IMR-90 (cell line): Measurements from ENCODE around the gene UGGT2. TPM values are rescaled to one million over a fixed set of nuclear protein-coding genes. Genes with fewer than 3 reads are reported as not detected.

ENCODE experiments used
- ATAC-seq: fragments of 200-7000 bp; cut with Tn5 transposase; 2 replicates; pipeline ENCODE4 v1.9.1; 2020; ENCODE audit warnings: low read depth, mild to moderate bottlenecking, moderate library complexity
- Bru-seq: library from RNA; stranded (reverse); fragments of 400-500 nt; gene quantifications from one replicate; lab custom pipeline; 2021; lab: Mats Ljungman, UMichigan
- BruChase-seq, 2 experiments: library from RNA; stranded (reverse); fragments of 400-500 nt; gene quantifications; one replicate each; lab custom pipeline; 2021; lab: Mats Ljungman, UMichigan
- BruUV-seq: library from RNA; stranded (reverse); fragments of 400-500 nt; replicated peaks from 2 replicates; lab custom pipeline; 2021; lab: Mats Ljungman, UMichigan
- CTCF ChIA-PET: fragments of 300-600 bp; formaldehyde crosslinking; extraction: SDS; loops from one replicate; lab custom pipeline; 2021; ENCODE audit warnings: antibody characterized with exemption; lab: Yijun Ruan, JAX
- POLR2A ChIA-PET: fragments of 300-600 bp; sonication (Branson Sonifier 250); formaldehyde crosslinking; loops from one replicate; lab custom pipeline; 2022; ENCODE audit warnings: antibody characterized with exemption; ENCODE audit not compliant: unreplicated experiment; lab: Charles Lee
- DNase-seq: peaks from one replicate; pipeline ENCODE4 v3.0.0; 2013
- H2AFZ ChIP-seq: replicated peaks from 2 replicates; pipeline ENCODE3; 2013; ENCODE audit warnings: low read length, mild to moderate bottlenecking; ENCODE audit not compliant: poor library complexity
- H2AK5ac ChIP-seq: 2 replicates; pipeline ENCODE4 v1.6.1; 2013; ENCODE audit warnings: low read depth, low read length, inconsistent platforms
- H2AK9ac ChIP-seq: replicated peaks from 2 replicates; pipeline ENCODE3; 2013; ENCODE audit warnings: mild to moderate bottlenecking, low read depth, low read length, moderate library complexity; ENCODE audit not compliant: poor library complexity
- H2BK120ac ChIP-seq: 2 replicates; pipeline ENCODE4 v1.6.1; 2013; ENCODE audit warnings: low read depth, low read length, inconsistent platforms
- H2BK15ac ChIP-seq: 3 replicates; pipeline ENCODE4 v1.6.1; 2013; ENCODE audit warnings: low read depth, low read length, inconsistent platforms
- H2BK20ac ChIP-seq: 2 replicates; pipeline ENCODE4 v1.6.1; 2013; ENCODE audit warnings: low read depth, mild to moderate bottlenecking, inconsistent platforms, low read length, moderate library complexity
- H2BK5ac ChIP-seq: 2 replicates; pipeline ENCODE4 v1.6.1; 2013; ENCODE audit warnings: mild to moderate bottlenecking, low read depth, low read length, inconsistent platforms; ENCODE audit not compliant: poor library complexity, severe bottlenecking
- H3K14ac ChIP-seq: replicated peaks from 2 replicates; pipeline ENCODE4 v1.6.1; 2013; ENCODE audit warnings: low read depth, low read length, inconsistent platforms
- H3K18ac ChIP-seq: 2 replicates; pipeline ENCODE4 v1.6.1; 2013; ENCODE audit warnings: low read depth, low read length, control low read depth
- H3K23ac ChIP-seq: 2 replicates; pipeline ENCODE4 v1.6.1; 2013; ENCODE audit warnings: low read depth, low read length, inconsistent platforms
- H3K27ac ChIP-seq: 2 replicates; pipeline ENCODE4 v1.5.1; 2013; ENCODE audit warnings: mild to moderate bottlenecking, control low read depth, low read length; ENCODE audit not compliant: insufficient read depth
- H3K27me3 ChIP-seq: 2 replicates; pipeline ENCODE4 v1.6.1; 2013; ENCODE audit warnings: low read length; ENCODE audit not compliant: control insufficient read depth, insufficient read depth
- H3K36me3 ChIP-seq: 2 replicates; pipeline ENCODE4 v1.6.1; 2013; ENCODE audit warnings: low read length, mixed read lengths; ENCODE audit not compliant: control insufficient read depth, insufficient read depth
- H3K4ac ChIP-seq: 2 replicates; pipeline ENCODE4 v1.6.1; 2013; ENCODE audit warnings: low read depth, low read length, inconsistent platforms
- H3K4me1 ChIP-seq: 2 replicates; pipeline ENCODE4 v1.6.1; 2013; ENCODE audit warnings: low read length, mixed read lengths; ENCODE audit not compliant: control insufficient read depth, insufficient read depth
- H3K4me2 ChIP-seq: 2 replicates; pipeline ENCODE4 v1.6.1; 2013; ENCODE audit warnings: low read depth, mild to moderate bottlenecking, control low read depth, low read length, moderate library complexity
- H3K4me3 ChIP-seq: 2 replicates; pipeline ENCODE4 v1.5.1; 2013; ENCODE audit warnings: low read depth, mild to moderate bottlenecking, control low read depth, low read length, moderate library complexity; ENCODE audit not compliant: insufficient read depth
- H3K56ac ChIP-seq: 2 replicates; pipeline ENCODE4 v1.6.1; 2013; ENCODE audit warnings: low read length, inconsistent platforms; ENCODE audit not compliant: insufficient read depth; ENCODE audit errors: extremely low read depth
- H3K79me1 ChIP-seq, 2 experiments: 2 replicates each; pipeline ENCODE4 v1.6.1; 2013; ENCODE audit warnings: low read length in 2 of 2, inconsistent platforms in 1 of 2, low read depth in 1 of 2
- H3K9ac ChIP-seq: 2 replicates; pipeline ENCODE4 v1.6.1; 2013; ENCODE audit warnings: low read depth, low read length, control low read depth
- H3K9me1 ChIP-seq: 2 replicates; pipeline ENCODE4 v1.6.1; 2013; ENCODE audit warnings: low read length, inconsistent platforms; ENCODE audit not compliant: insufficient read depth
- H3K9me3 ChIP-seq: 2 replicates; pipeline ENCODE4 v1.6.1; 2013; ENCODE audit warnings: low read length; ENCODE audit not compliant: control insufficient read depth, insufficient read depth
- H4K20me1 ChIP-seq: 2 replicates; pipeline ENCODE4 v1.6.1; 2013; ENCODE audit warnings: low read length, inconsistent platforms; ENCODE audit not compliant: insufficient read depth
- H4K5ac ChIP-seq: 2 replicates; pipeline ENCODE4 v1.6.1; 2013; ENCODE audit warnings: mild to moderate bottlenecking, low read depth, low read length, control low read depth
- H4K8ac ChIP-seq, 2 experiments: 2 replicates each; pipeline ENCODE4 v1.6.1; 2013; ENCODE audit warnings: low read depth in 2 of 2, low read length in 2 of 2, control low read depth in 1 of 2, inconsistent platforms in 1 of 2
- H4K91ac ChIP-seq: 2 replicates; pipeline ENCODE4 v1.6.1; 2013; ENCODE audit warnings: low read depth, low read length, inconsistent platforms; ENCODE audit not compliant: insufficient read depth
- BHLHE40 ChIP-seq: fragments of 150-350 bp; IDR thresholded peaks from 2 replicates; pipeline ENCODE4 v1.6.1; 2016; ENCODE audit warnings: mild to moderate bottlenecking, low read depth, low read length
- CHD1 ChIP-seq: IDR thresholded peaks from 2 replicates; pipeline ENCODE4 v1.6.1; 2012; ENCODE audit warnings: low read depth, low read length, improper control_type of control experiment
- CTCF ChIP-seq: conservative IDR thresholded peaks from 2 replicates; pipeline ENCODE4 v1.5.1; 2012; ENCODE audit warnings: mild to moderate bottlenecking, low read depth, low read length, improper control_type of control experiment
- ELK1 ChIP-seq: fragments of 150-350 bp; IDR thresholded peaks from 2 replicates; pipeline ENCODE4 v1.6.1; 2016; ENCODE audit warnings: low read depth, mild to moderate bottlenecking, low read length, moderate library complexity, borderline replicate concordance
- FOS ChIP-seq: fragments of 150-350 bp; IDR thresholded peaks from 2 replicates; pipeline ENCODE4 v1.6.1; 2016; ENCODE audit warnings: low read depth, low read length
- MAFK ChIP-seq: IDR thresholded peaks from 2 replicates; pipeline ENCODE4 v1.6.1; 2012; ENCODE audit warnings: low read depth, low read length, improper control_type of control experiment
- MAZ ChIP-seq: IDR thresholded peaks from 2 replicates; pipeline ENCODE4 v1.6.1; 2012; ENCODE audit warnings: low read depth, mild to moderate bottlenecking, low read length, improper control_type of control experiment, moderate library complexity, borderline replicate concordance
- NFE2L2 ChIP-seq: fragments of 150-350 bp; IDR thresholded peaks from 2 replicates; pipeline ENCODE4 v1.6.1; 2016; ENCODE audit warnings: low read depth, mild to moderate bottlenecking, low read length
- POLR2A ChIP-seq: IDR thresholded peaks from 2 replicates; pipeline ENCODE4 v1.6.1; 2012; ENCODE audit warnings: mild to moderate bottlenecking, low read depth, low read length
- RAD21 ChIP-seq: IDR thresholded peaks from 2 replicates; pipeline ENCODE4 v1.6.1; 2012; ENCODE audit warnings: low read length, improper control_type of control experiment
- RFX5 ChIP-seq: IDR thresholded peaks from 2 replicates; pipeline ENCODE4 v1.8.0; 2012; ENCODE audit warnings: low read depth, mild to moderate bottlenecking, low read length, moderate library complexity
- WGBS, 2 experiments: methylation state at CpG; one replicate each; pipeline versions ENCODE4 v1.1.5 to v1.1.7; 2013; ENCODE audit warnings: missing lambda C conversion rate in 2 of 2; ENCODE audit not compliant: insufficient read length in 1 of 2; ENCODE audit errors: extremely low coverage in 2 of 2; 5-methylcytosine and 5-hydroxymethylcytosine counted together
- dilution Hi-C: fragments of 300-500 bp; cut with HindIII; formaldehyde crosslinking; loops from one replicate; pipeline ENCODE4 v1.14.3; 2018; ENCODE audit warnings: low sequenced_read_pairs; ENCODE audit not compliant: unreplicated experiment
- in situ Hi-C: fragments of 300-500 bp; cut with MboI; formaldehyde crosslinking; loops from 3 replicates; pipeline ENCODE4 v1.14.3; 2019; ENCODE audit warnings: low sequenced_read_pairs, inconsistent platforms, mixed read lengths
- intact Hi-C: fragments of 100-400 bp; cut with micrococcal nuclease; formaldehyde crosslinking; loops from 2 replicates; pipeline ENCODE4 v1.10.0; 2022
- long read RNA-seq: library from polyadenylated mRNA; unstranded; transcript quantifications from one replicate; pipeline ENCODE4 v2.0.0, GENCODE V29; 2021; ENCODE audit not compliant: unreplicated experiment
- polyA plus RNA-seq, 3 experiments: library from polyadenylated mRNA; depleted of rRNA; stranded (reverse); fragments of >200 nt; gene quantifications; 2 replicates each; pipeline ENCODE4 v1.2.3, GENCODE V29; 2012; ENCODE audit warnings: low replicate concordance in 1 of 3
- total RNA-seq: library from RNA; depleted of rRNA; stranded (reverse); fragments of >200 nt; gene quantifications from 2 replicates; pipeline ENCODE4 v1.2.3, GENCODE V29; 2012; rRNA removed

UGGT2 gene
- total RNA-seq (40.1 and 63.9 TPM in 2 replicates), polyA plus RNA-seq (2012; rRNA removed) (19.6 and 21.4 TPM in 2 replicates), Bru-seq, nascent RNA (percentile 80 among the genes with signal in this experiment), BruChase-seq, experiment 1, labeled RNA remaining after a 6-hour chase (percentile 72 among the genes with signal in this experiment), BruChase-seq, experiment 2, labeled RNA remaining after a 2-hour chase (percentile 92 among the genes with signal in this experiment)
- 4.9 and 6.3 TPM in 2 replicates for polyA plus RNA-seq (2012; cell fraction: cytosol; rRNA removed)
- polyA plus RNA-seq (2012; cell fraction: nucleus; rRNA removed; ENCODE audit: low replicate concordance), result 7.7 and 25.1 TPM in 2 replicates
- long read RNA-seq, full-length matches to known transcripts, result 13 of 50 reads
- long read RNA-seq, partial matches to known transcripts, result 22 of 50 reads
- long read RNA-seq, other reads (novel, unspliced or antisense), result 15 of 50 reads

- Histone ChIP-seq H2BK20ac (no peak within 1 kb of the TSS; the same call in 1 of the 2 replicates), H2AK9ac (peak within 1 kb of the TSS; percentile 89), H2BK120ac (peak within 1 kb of the TSS; percentile 30), H3K27ac (peak within 1 kb of the TSS; percentile 79), H3K4ac (peak within 1 kb of the TSS; percentile 93), H2AK5ac (0 out of 2 replicates have a peak within 1 kb of the TSS, but pooled peaks have one; percentile 39), H4K8ac (peak within 1 kb of the TSS; percentile 86 to 97), H3K4me1 (no peaks in the 10 kb centered on the region), H4K91ac (peak within 1 kb of the TSS; percentile 92), H3K27me3 (no peaks in the 10 kb centered on the region; the same call in 1 of the 2 replicates), H3K9me1 (no peaks in the 10 kb centered on the region), H3K9me3 (no peaks in the 10 kb centered on the region), H2BK15ac (no peak within 1 kb of the TSS; the same call in 2 of the 3 replicates), H3K18ac (peak within 1 kb of the TSS; percentile 72), H3K23ac (peak within 1 kb of the TSS; percentile 92), H4K5ac (peak within 1 kb of the TSS; percentile 96), H3K4me2 (peak within 1 kb of the TSS; percentile 92), H2AFZ (peak within 1 kb of the TSS; percentile 99), H3K79me1 (peaks cover 0 to 16% of the 10 kb centered on the region in 2 experiments; a peak in 2 of 4 replicates), H3K14ac (peak within 1 kb of the TSS; percentile 83), H3K4me3 (peak within 1 kb of the TSS; percentile 95), H3K56ac (peak within 1 kb of the TSS; percentile 73), H3K36me3 (no peaks in the 10 kb centered on the region), H2BK5ac (peak within 1 kb of the TSS; percentile 73), H3K9ac (peak within 1 kb of the TSS; percentile 88), H4K20me1 (peaks cover 9% of the 10 kb centered on the region; the same call in 1 of the 2 replicates)
- WGBS, 2 experiments, result 2% methylated on average over 40 of the region's 77 CpGs; no CpG with 5 or more reads in 1 of the 2 experiments
- CTCF ChIA-PET, result interaction anchor here (0.6 kb wide), 1 partner anchor 22 kb away, joined by 3 read pairs; no protein-coding TSS in a partner anchor
- in situ Hi-C loops, result no loop called here
- intact Hi-C loops, result no loop called here
- dilution Hi-C loops, result no loop called here
- POLR2A ChIA-PET, result interaction anchor here (0.5 kb wide), 1 partner anchor 1382 kb away, joined by 12 read pairs; no protein-coding TSS in a partner anchor
- ATAC-seq, result peak; percentile 99
- DNase-seq, result peak; percentile 94
- no TSS peak for BruUV-seq
- TF ChIP-seq NFE2L2 (no peak), POLR2A (peak; percentile 93), FOS (no peak), CHD1 (0 out of 2 replicates have a peak, but pooled peaks have one; percentile 85), RFX5 (no peak; the same call in 1 of the 2 replicates), ELK1 (peak; percentile 83; the same call in 1 of the 2 replicates), MAZ (peak; percentile 71; the same call in 1 of the 2 replicates), BHLHE40 (no peak), CTCF (no peak), MAFK (no peak), RAD21 (no peak)
Observed at GRCh38 chr13:96053003-96053703, at the start of gene UGGT2. Gene UGGT2, minus strand, starts transcription at chr13:96053401. Its CDS starts 89 bp downstream, at chr13:96053312.
